HepG2 (cell line): ENCODE results near the gene ABCB6. TPM values are rescaled to one million over a fixed set of nuclear protein-coding genes. Genes with fewer than 3 reads are reported as not detected.

Experiments
- ATAC-seq: fragments of 200-7000 bp; cut with Tn5 transposase; 3 replicates; pipeline ENCODE4 v1.9.1; 2020; ENCODE audit warnings: mild to moderate bottlenecking, moderate library complexity
- BruUV-seq: library from RNA; stranded (reverse); fragments of 400-500 nt; replicated peaks from 2 replicates; lab custom pipeline; 2021; lab: Mats Ljungman, UMichigan
- CTCF ChIA-PET: fragments of 300-600 bp; formaldehyde crosslinking; extraction: SDS; loops from one replicate; lab custom pipeline; 2021; ENCODE audit warnings: low total read pairs, inconsistent platforms, low intra/inter-chr PET ratio; lab: Yijun Ruan, JAX
- POLR2A ChIA-PET: fragments of 350-600 bp; sonication (Branson Sonifier 250); formaldehyde crosslinking; loops from one replicate; lab custom pipeline; 2020; ENCODE audit warnings: antibody characterized with exemption, inconsistent platforms; lab: Yijun Ruan, JAX
- DNase-seq: peaks from one replicate; pipeline ENCODE4 v3.0.0-alpha.2; 2015; ENCODE audit warnings: low spot score
- FAIRE-seq: peaks from 3 replicates; lab custom pipeline; 2011; peaks lifted over from hg19 to GRCh38; lab: Jason Lieb, UNC
- H2AFZ ChIP-seq: one replicate; pipeline ENCODE4 v1.6.1; 2011; ENCODE audit warnings: low read length, inconsistent platforms
- H3K27ac ChIP-seq: fragments of 300-600 bp; 3 replicates; pipeline ENCODE4 v1.8.0; 2011; ENCODE audit warnings: mixed run types, mild to moderate bottlenecking, mixed read lengths, low read length, inconsistent platforms; ENCODE audit not compliant: insufficient read depth; ENCODE audit errors: extremely low read length
- H3K27me3 ChIP-seq, 2 experiments: fragments of 200-600 bp in 1 of 2; 2 replicates in 1 of 2; 3 replicates in 1 of 2; pipeline versions ENCODE4 v1.6.0 to v1.8.0; 2011; ENCODE audit warnings: low read length in 2 of 2, mild to moderate bottlenecking in 2 of 2, moderate library complexity in 2 of 2, inconsistent platforms in 1 of 2; ENCODE audit not compliant: insufficient read depth in 2 of 2, control insufficient read depth in 1 of 2
- H3K36me3 ChIP-seq, 2 experiments: fragments of 200-600 bp in 1 of 2; replicated peaks in 1 of 2; 2 replicates in 1 of 2; 3 replicates in 1 of 2; pipeline versions ENCODE4 v1.5.1 to v1.8.0; 2011; ENCODE audit warnings: low read length in 2 of 2, inconsistent platforms in 1 of 2; ENCODE audit not compliant: insufficient read depth in 2 of 2, control insufficient read depth in 1 of 2
- H3K4me1 ChIP-seq: 2 replicates; pipeline ENCODE4 v1.5.1; 2012; ENCODE audit warnings: low read length, inconsistent platforms; ENCODE audit not compliant: insufficient read depth
- H3K4me2 ChIP-seq: 2 replicates; pipeline ENCODE4 v1.6.0; 2011; ENCODE audit warnings: low read depth, low read length, inconsistent platforms
- H3K4me3 ChIP-seq, 3 experiments: fragments of 200-600 bp in 1 of 3; sonication (generic), shearing (Covaris generic) in 1 of 3; replicated peaks in 1 of 3; 2 replicates each; pipeline ENCODE4 v1.5.1; 2011 to 2016; ENCODE audit warnings: low read length in 3 of 3, inconsistent platforms in 2 of 3, low read depth in 2 of 3, mild to moderate bottlenecking in 2 of 3, control low read depth in 1 of 3, mixed read lengths in 1 of 3; ENCODE audit not compliant: insufficient read depth in 1 of 3
- H3K79me2 ChIP-seq: one replicate; pipeline ENCODE4 v1.6.1; 2011; ENCODE audit warnings: low read length, inconsistent platforms; ENCODE audit not compliant: insufficient read depth
- H3K9ac ChIP-seq: 2 replicates; pipeline ENCODE4 v1.6.0; 2011; ENCODE audit warnings: mild to moderate bottlenecking, low read depth, low read length, inconsistent platforms; ENCODE audit not compliant: insufficient read depth
- H3K9me3 ChIP-seq: 2 replicates; pipeline ENCODE4 v1.5.1; 2012; ENCODE audit warnings: mild to moderate bottlenecking, low read length
- H4K20me1 ChIP-seq: 2 replicates; pipeline ENCODE4 v1.6.0; 2011; ENCODE audit warnings: inconsistent platforms, mild to moderate bottlenecking, low read length, moderate library complexity; ENCODE audit not compliant: insufficient read depth
- ATF5 ChIP-seq: sonication (generic); formaldehyde crosslinking; IDR thresholded peaks from 2 replicates; pipeline ENCODE4 v1.4.0; 2020; ENCODE audit warnings: mild to moderate bottlenecking, low read depth, missing genetic modification reagents
- BATF2 ChIP-seq: sonication (generic); formaldehyde crosslinking; IDR thresholded peaks from 2 replicates; pipeline ENCODE4 v1.8.0; 2022; ENCODE audit warnings: mild to moderate bottlenecking, missing genetic modification reagents, moderate library complexity
- CREB3 ChIP-seq: sonication (generic); formaldehyde crosslinking; IDR thresholded peaks from 2 replicates; pipeline ENCODE4 v1.5.0; 2020; ENCODE audit warnings: missing genetic modification reagents
- HOXA3 ChIP-seq: sonication (generic); formaldehyde crosslinking; IDR thresholded peaks from 2 replicates; pipeline ENCODE4 v1.5.0; 2020; ENCODE audit warnings: missing genetic modification reagents
- THAP7 ChIP-seq: sonication (generic); formaldehyde crosslinking; IDR thresholded peaks from 2 replicates; pipeline ENCODE4 v1.8.1; 2023; ENCODE audit warnings: mild to moderate bottlenecking, missing genetic modification reagents
- ZMAT3 ChIP-seq: sonication (generic); formaldehyde crosslinking; conservative IDR thresholded peaks from 2 replicates; pipeline ENCODE4 v1.7.0; 2021; ENCODE audit warnings: missing genetic modification reagents
- ZNF296 ChIP-seq: sonication (generic); formaldehyde crosslinking; conservative IDR thresholded peaks from 2 replicates; pipeline ENCODE4 v1.5.0; 2020; ENCODE audit warnings: mild to moderate bottlenecking, missing genetic modification reagents
- ZNF331 ChIP-seq: sonication (generic); formaldehyde crosslinking; IDR thresholded peaks from 2 replicates; pipeline ENCODE4 v1.4.0; 2020; ENCODE audit warnings: missing genetic modification reagents
- ZNF800 ChIP-seq: sonication (generic); formaldehyde crosslinking; IDR thresholded peaks from 2 replicates; pipeline ENCODE4 v1.4.0; 2020; ENCODE audit warnings: missing genetic modification reagents
- WGBS: methylation state at CpG from one replicate; pipeline ENCODE4 v1.1.6; 2017; ENCODE audit warnings: low lambda C conversion rate; 5-methylcytosine and 5-hydroxymethylcytosine counted together
- in situ Hi-C: cut with HindIII; loops from 2 replicates; pipeline ENCODE4 v1.10.0; 2017; ENCODE audit warnings: low pct_unique_long_range_greater_than_20kb; ENCODE audit not compliant: extremely low pct_ligation_motif_present
- intact Hi-C: fragments of 100-400 bp; cut with micrococcal nuclease; formaldehyde crosslinking; loops from one replicate; pipeline ENCODE4 v1.10.0; 2022; ENCODE audit not compliant: unreplicated experiment
- polyA plus RNA-seq, 8 experiments: library from polyadenylated mRNA; depleted of rRNA in 3 of 8; stranded (reverse) in 7 of 8; unstranded in 1 of 8; fragments of >200 nt; fragmentation: Illumina TruSeq in 4 of 8; extraction: Trizol in 4 of 8; gene quantifications; 2 replicates each; pipeline versions ENCODE4 v1.2.1 to v1.2.3, GENCODE V29; 2011 to 2016; ENCODE audit warnings: low read depth in 4 of 8, missing spikeins in 1 of 8, mixed read lengths in 1 of 8; ENCODE audit not compliant: insufficient read depth in 1 of 8
- total RNA-seq, 5 experiments: library from RNA; depleted of rRNA; stranded (reverse); fragments of >200 nt; fragmentation: Illumina TruSeq; extraction: Trizol; gene quantifications; 2 replicates each; pipeline ENCODE4 v1.2.3, GENCODE V29; 2016; ENCODE audit warnings: low read depth in 1 of 5

Gene ABCB6
- total and polyA plus RNA-seq, 2 of the 13 experiments (the other 11 are each of a cell fraction or from before 2014, with no cell fraction given): 91.1 to 137 TPM

GRCh38 chr2:219245899-219246230, 27.1 kb upstream of the ABCB6 start:
- peak overlapping the region; percentile 90 for H3K9ac ChIP-seq
- H3K4me1 ChIP-seq: peaks cover 59% of the 10 kb centered on the region
- no peaks in the 10 kb centered on the region; a peak in 1 of 5 replicates for H3K27me3 ChIP-seq
- peaks cover 1 to 13% of the 10 kb centered on the region in 2 experiments; a peak in 4 of 5 replicates for H3K36me3 ChIP-seq
- H3K79me2 ChIP-seq: peaks cover 14% of the 10 kb centered on the region
- intact Hi-C loops (loop anchor here (1.0 kb wide), 1 partner anchor 17 kb away; the partner anchor contains the start of genes ANKZF1 and ATG9A), in situ Hi-C loops (no loop called here)
- peak overlapping the region; percentile 88 to 97 (median 93) for H3K4me3 ChIP-seq
- no peak for TF ChIP-seq HOXA3 (CRISPR knock-in tag)
- no peak for TF ChIP-seq BATF2 (CRISPR knock-in tag)
- peak; percentile 7; the same call in 1 of the 2 replicates for TF ChIP-seq THAP7 (CRISPR knock-in tag)
- 0 out of 2 replicates have a peak, but pooled peaks have one; percentile 26 for TF ChIP-seq CREB3 (CRISPR knock-in tag)
- TF ChIP-seq ZNF331 (CRISPR knock-in tag): 0 out of 2 replicates have a peak, but pooled peaks have one; percentile 8
- TF ChIP-seq ZNF296: 0 out of 2 replicates have a peak, but pooled peaks have one; percentile 61
- TF ChIP-seq ZMAT3 (CRISPR knock-in tag): 0 out of 2 replicates have a peak, but pooled peaks have one; percentile 6
- no peak for TF ChIP-seq ATF5
- TF ChIP-seq ZNF800: no peak
- H4K20me1 ChIP-seq: no peaks in the 10 kb centered on the region
- no peak for ATAC-seq
- peak overlapping the region; percentile 90 for H3K4me2 ChIP-seq
- peak overlapping the region; percentile 72 for H3K27ac ChIP-seq
- no peaks in the 10 kb centered on the region for H3K9me3 ChIP-seq
- DNase-seq: no peak
- CTCF ChIA-PET: no interaction called here
- no peak overlapping the region for H2AFZ ChIP-seq
- no TSS peak for BruUV-seq
- peak; percentile 60 for FAIRE-seq
- WGBS: 17% methylated on average over 9 of the region's 10 CpGs
- POLR2A ChIA-PET: interaction anchor here (0.6 to 3.2 kb wide), 18 partner anchors 9 to 142 kb away, joined by 3 to 69 read pairs (median 15); partner anchors contain the start of genes ABCB6, ANKZF1, ATG9A and CNPPD1
